ENCODE data around the gene DNAJA3. TPM values are rescaled to one million over a fixed set of nuclear protein-coding genes. Genes with fewer than 3 reads are reported as not detected.
A peak's percentile ranks its signal among the peaks of the same experiment; 100 is the strongest.

Gene DNAJA3
- total and polyA plus RNA-seq, 9 of the 15 experiments (the other 6 are each of a cell fraction or from before 2014, with no cell fraction given), result 8.1 to 105 (median 79.0) TPM

DNA sequence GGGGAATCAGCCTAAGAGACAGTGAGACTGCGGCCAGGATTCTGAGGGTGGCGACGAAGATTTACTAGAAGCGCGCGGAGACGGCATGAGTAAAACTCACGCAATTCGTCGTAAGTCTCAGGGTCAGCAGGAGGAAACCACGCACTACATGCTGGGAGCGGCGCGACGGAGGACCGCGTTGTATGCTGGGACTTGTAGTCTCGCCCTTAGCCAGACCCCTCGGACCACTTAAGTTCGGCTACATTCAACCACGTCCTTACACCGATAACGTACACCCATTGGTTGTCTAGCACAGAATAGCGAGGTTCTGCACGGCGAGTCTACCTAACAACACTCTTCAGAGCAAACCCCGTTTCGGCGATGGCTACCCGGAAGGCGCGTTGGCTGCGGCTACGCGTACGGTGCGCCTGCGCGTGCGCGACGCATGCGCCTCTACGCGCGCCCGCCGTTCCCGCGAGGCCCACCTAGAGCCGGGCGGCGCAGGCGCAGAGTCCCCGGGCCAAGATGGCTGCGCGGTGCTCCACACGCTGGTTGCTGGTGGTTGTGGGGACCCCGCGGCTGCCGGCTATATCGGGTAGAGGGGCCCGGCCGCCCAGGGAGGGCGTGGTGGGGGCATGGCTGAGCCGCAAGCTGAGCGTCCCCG lies at the start of gene DNAJA3 (continued):
- TF ChIP-seq BHLHE40 (IDR thresholded peaks at IDR 0.05; ENCODE audit: low read length) (no peak), FIP1L1 (IDR thresholded peaks at IDR 0.05; ENCODE audit: low read depth, low read length, poor library complexity, severe bottlenecking) (peak; percentile 61), GABPB1 (CRISPR knock-in tag; IDR thresholded peaks at IDR 0.05) (peak; percentile 86; the same call in 1 of the 2 replicates), STAT5A (IDR thresholded peaks at IDR 0.05; ENCODE audit: borderline replicate concordance, low read length) (no peak), NFRKB (IDR thresholded peaks at IDR 0.05; ENCODE audit: low read depth) (0 out of 2 replicates have a peak, but pooled peaks have one; percentile 76), MXI1 (IDR thresholded peaks at IDR 0.05; ENCODE audit: low read depth, low read length) (peak; percentile 64), ZNF431 (CRISPR knock-in tag; IDR thresholded peaks at IDR 0.05) (no peak), ASH1L (IDR thresholded peaks at IDR 0.05; ENCODE audit: borderline replicate concordance, low read depth, partially characterized antibody) (peak; percentile 67), RFX5 (IDR thresholded peaks at IDR 0.05; ENCODE audit: low read depth, low read length) (no peak), CEBPB (tag; IDR thresholded peaks at IDR 0.05) (peak; percentile 68; the same call in 1 of the 2 replicates), MTA2 (IDR thresholded peaks at IDR 0.05; ENCODE audit: low read depth) (no peak), ZNF311 (CRISPR knock-in tag; IDR thresholded peaks at IDR 0.05) (no peak), KLF16 (IDR thresholded peaks at IDR 0.05) (no peak), EGR1 (conservative IDR thresholded peaks at IDR 0.05) (peak; percentile 67), EZH2 (IDR thresholded peaks at IDR 0.05; ENCODE audit: borderline replicate concordance, low read depth, low read length) (no peak), FOXJ3 (CRISPR knock-in tag; IDR thresholded peaks at IDR 0.05) (no peak), HIVEP1 (CRISPR knock-in tag; IDR thresholded peaks at IDR 0.05) (no peak), ZNF121 (CRISPR knock-in tag; conservative IDR thresholded peaks at IDR 0.05) (no peak), FUS (optimal IDR thresholded peaks at IDR 0.05; ENCODE audit: low read depth, low read length) (no peak), SMC3 (conservative IDR thresholded peaks at IDR 0.05; ENCODE audit: insufficient read depth, low read depth, low read length) (no peak), SMARCE1 (IDR thresholded peaks at IDR 0.05) (no peak), CAMTA2 (CRISPR knock-in tag; conservative IDR thresholded peaks at IDR 0.05) (no peak), POLR3G (IDR thresholded peaks at IDR 0.05; ENCODE audit: extremely low read depth, insufficient read length, insufficient replicate concordance) (no peak), TBP (optimal IDR thresholded peaks at IDR 0.05; ENCODE audit: low read depth, low read length) (peak; percentile 88), SMAD2 (IDR thresholded peaks at IDR 0.05; ENCODE audit: low read depth, low read length) (no peak), SMAD4 (CRISPR knock-in tag; conservative IDR thresholded peaks at IDR 0.05) (no peak), POLR2B (IDR thresholded peaks at IDR 0.05; ENCODE audit: low read depth, partially characterized antibody) (peak; percentile 99)
- TF ChIP-seq, protein P1, sequence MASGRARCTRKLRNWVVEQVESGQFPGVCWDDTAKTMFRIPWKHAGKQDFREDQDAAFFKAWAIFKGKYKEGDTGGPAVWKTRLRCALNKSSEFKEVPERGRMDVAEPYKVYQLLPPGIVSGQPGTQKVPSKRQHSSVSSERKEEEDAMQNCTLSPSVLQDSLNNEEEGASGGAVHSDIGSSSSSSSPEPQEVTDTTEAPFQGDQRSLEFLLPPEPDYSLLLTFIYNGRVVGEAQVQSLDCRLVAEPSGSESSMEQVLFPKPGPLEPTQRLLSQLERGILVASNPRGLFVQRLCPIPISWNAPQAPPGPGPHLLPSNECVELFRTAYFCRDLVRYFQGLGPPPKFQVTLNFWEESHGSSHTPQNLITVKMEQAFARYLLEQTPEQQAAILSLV (tag; IDR thresholded peaks at IDR 0.05), result 0 out of 2 replicates have a peak, but pooled peaks have one; percentile 21
- TF ChIP-seq, protein P2, sequence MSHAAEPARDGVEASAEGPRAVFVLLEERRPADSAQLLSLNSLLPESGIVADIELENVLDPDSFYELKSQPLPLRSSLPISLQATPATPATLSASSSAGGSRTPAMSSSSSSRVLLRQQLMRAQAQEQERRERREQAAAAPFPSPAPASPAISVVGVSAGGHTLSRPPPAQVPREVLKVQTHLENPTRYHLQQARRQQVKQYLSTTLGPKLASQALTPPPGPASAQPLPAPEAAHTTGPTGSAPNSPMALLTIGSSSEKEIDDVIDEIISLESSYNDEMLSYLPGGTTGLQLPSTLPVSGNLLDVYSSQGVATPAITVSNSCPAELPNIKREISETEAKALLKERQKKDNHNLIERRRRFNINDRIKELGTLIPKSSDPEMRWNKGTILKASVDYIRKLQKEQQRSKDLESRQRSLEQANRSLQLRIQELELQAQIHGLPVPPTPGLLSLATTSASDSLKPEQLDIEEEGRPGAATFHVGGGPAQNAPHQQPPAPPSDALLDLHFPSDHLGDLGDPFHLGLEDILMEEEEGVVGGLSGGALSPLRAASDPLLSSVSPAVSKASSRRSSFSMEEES (CRISPR knock-in tag; IDR thresholded peaks at IDR 0.05), result no peak
